Activated T-cell treated with anti-CD3 and anti-CD28 coated beads, Interleukin-2, amount 50 U/mL, for 72 hours (primary cell): ENCODE data around the gene P2RX2. TPM values are rescaled to one million over a fixed set of nuclear protein-coding genes. Genes with fewer than 3 reads are reported as not detected.

Source experiments
- ATAC-seq, 2 donors: fragments of 150-1000 bp; cut with Tn5 transposase; replicated peaks in 1 of 2; 2 replicates each; pipeline ENCODE4 v1.10.0; 2021; ENCODE audit warnings: moderate library complexity in 2 of 2, mild to moderate bottlenecking in 1 of 2
- DNase-seq, 2 donors: peaks; one replicate each; pipeline ENCODE4 v3.0.0; 2021 to 2022; ENCODE audit warnings: mixed read lengths in 1 of 2
- H3K27ac Mint-ChIP-seq: one replicate; pipeline ENCODE4 v1.8.0; 2022; ENCODE audit warnings: mild to moderate bottlenecking, moderate library complexity, mixed read lengths
- H3K27me3 Mint-ChIP-seq: one replicate; pipeline ENCODE4 v1.8.0; 2022; ENCODE audit warnings: low read depth, mixed read lengths
- H3K36me3 Mint-ChIP-seq, 2 donors: one replicate each; pipeline ENCODE4 v1.8.0; 2022; ENCODE audit warnings: mixed read lengths in 2 of 2, mild to moderate bottlenecking in 1 of 2; ENCODE audit not compliant: insufficient read depth in 2 of 2
- H3K4me1 Mint-ChIP-seq: one replicate; pipeline ENCODE4 v1.8.0; 2022; ENCODE audit warnings: low read depth, mixed read lengths
- H3K4me3 Mint-ChIP-seq, 2 donors: one replicate each; pipeline ENCODE4 v1.8.0; 2022; ENCODE audit warnings: mild to moderate bottlenecking in 2 of 2, mixed read lengths in 2 of 2, moderate library complexity in 2 of 2
- H3K9me3 Mint-ChIP-seq, 2 donors: one replicate each; pipeline ENCODE4 v1.8.0; 2022; ENCODE audit warnings: mixed read lengths in 2 of 2
- total RNA-seq, 2 donors: library from RNA; stranded (reverse); gene quantifications; one replicate each; pipeline ENCODE4 v1.2.3, GENCODE V29; 2022

The P2RX2 gene
- total RNA-seq, 2 donors from 2014 or later, result not detected

- DNase-seq, result no peak
- H3K36me3 Mint-ChIP-seq, result peaks cover 8 to 49% of the 10 kb centered on the region in 2 donors
- H3K4me1 Mint-ChIP-seq, result peaks cover 4% of the 10 kb centered on the region
Measured at GRCh38 chr12:132662901-132663755, 44.6 kb downstream of the P2RX2 start.

GRCh38 chr12:132664206-132665148, 45.9 kb downstream of the P2RX2 start:
- Mint-ChIP-seq H3K4me1 (peaks cover 4% of the 10 kb centered on the region), H3K4me3 (no peak overlapping the region), H3K36me3 (peaks cover 5 to 50% of the 10 kb centered on the region in 2 donors), H3K9me3 (no peaks in the 10 kb centered on the region), H3K27me3 (no peaks in the 10 kb centered on the region), H3K27ac (no peak overlapping the region)
- no peak for DNase-seq
- ATAC-seq, result no peak

More at GRCh38 chr12:132662901-132663755, 44.6 kb downstream of the P2RX2 start:
- Mint-ChIP-seq H3K27ac (no peak overlapping the region), H3K9me3 (no peaks in the 10 kb centered on the region), H3K4me3 (no peak overlapping the region), H3K27me3 (no peaks in the 10 kb centered on the region)
- ATAC-seq, result no peak

GRCh38 chr12:132665149-132665491, 46.5 kb downstream of the P2RX2 start:
- H3K9me3 Mint-ChIP-seq, result no peaks in the 10 kb centered on the region
- H3K4me1 Mint-ChIP-seq, result peaks cover 4% of the 10 kb centered on the region
- no peaks in the 10 kb centered on the region for H3K27me3 Mint-ChIP-seq
- ATAC-seq (no peak), DNase-seq (no peak)
- H3K27ac Mint-ChIP-seq, result no peak overlapping the region
- H3K36me3 Mint-ChIP-seq, result peaks cover 7 to 47% of the 10 kb centered on the region in 2 donors
- no peak overlapping the region for H3K4me3 Mint-ChIP-seq

GRCh38 chr12:132665794-132666193, 47.2 kb downstream of the P2RX2 start:
- Mint-ChIP-seq H3K36me3 (peaks cover 7 to 48% of the 10 kb centered on the region in 2 donors), H3K4me3 (no peak overlapping the region), H3K27ac (no peak overlapping the region), H3K4me1 (peaks cover 4% of the 10 kb centered on the region), H3K27me3 (no peaks in the 10 kb centered on the region), H3K9me3 (no peaks in the 10 kb centered on the region)
- no peak for DNase-seq
- no peak for ATAC-seq

- Mint-ChIP-seq H3K4me1 (peaks cover 4% of the 10 kb centered on the region), H3K27me3 (no peaks in the 10 kb centered on the region), H3K9me3 (no peaks in the 10 kb centered on the region), H3K36me3 (peaks cover 10 to 46% of the 10 kb centered on the region in 2 donors), H3K4me3 (no peak overlapping the region), H3K27ac (no peak overlapping the region)
- no peak for ATAC-seq
- DNase-seq, result no peak
Measured at GRCh38 chr12:132668191-132669088, 49.9 kb downstream of the P2RX2 start.

- DNase-seq (no peak), ATAC-seq (no peak)
- Mint-ChIP-seq H3K27ac (no peak overlapping the region), H3K36me3 (peaks cover 10 to 46% of the 10 kb centered on the region in 2 donors), H3K4me1 (peaks cover 4% of the 10 kb centered on the region), H3K4me3 (no peak overlapping the region), H3K9me3 (no peaks in the 10 kb centered on the region), H3K27me3 (no peaks in the 10 kb centered on the region)
Measured at GRCh38 chr12:132669166-132669879, 50.7 kb downstream of the P2RX2 start.

Other genes starting within 250 kb of the P2RX2 start
- gene FBRSL1, start 128.6 kb upstream of the P2RX2 start, total RNA-seq, result 10 to 100 TPM; 37.0 to 42.7 TPM
- not detected for gene LRCOL1, start 8.2 kb upstream of the P2RX2 start, total RNA-seq
- gene POLE, start 68.6 kb downstream of the P2RX2 start, total RNA-seq, result 100 to 1,000 TPM; 111 to 131 TPM
- 10 to 100 TPM; 16.2 to 19.7 TPM for gene PXMP2, start 68.8 kb downstream of the P2RX2 start, total RNA-seq
- 10 to 100 TPM; 47.8 to 55.7 TPM for gene PGAM5, start 92.1 kb downstream of the P2RX2 start, total RNA-seq
- 100 to 1,000 TPM; 154 to 189 TPM for gene ANKLE2, start 143.1 kb downstream of the P2RX2 start, total RNA-seq
- gene GOLGA3, start 210.1 kb downstream of the P2RX2 start, total RNA-seq, result 10 to 100 TPM; 58.2 to 60.4 TPM